Tibial nerve (tissue), 4 donors: ENCODE measurements around the gene TUBB1.
A peak's percentile ranks its signal among the peaks of the same experiment; 100 is the strongest.

Source experiments
- EP300 ChIP-seq, 2 donors: sonication (generic); formaldehyde crosslinking; IDR thresholded peaks; one replicate each; pipeline ENCODE4 v1.6.1; 2017; ENCODE audit warnings: antibody characterized with exemption in 2 of 2, mild to moderate bottlenecking in 1 of 2
- POLR2A ChIP-seq, 2 donors: fragments of 450-650 bp; IDR thresholded peaks; one replicate each; pipeline ENCODE4 v1.6.1; 2017; ENCODE audit warnings: antibody characterized with exemption in 2 of 2, mild to moderate bottlenecking in 2 of 2, moderate library complexity in 2 of 2
- TF ChIP-seq, protein P1 (sequence below), 5 experiments: fragments of 200-600 bp in 3 of 5; fragments of 450-650 bp in 2 of 5; sonication (generic) in 3 of 5; IDR thresholded peaks; one replicate each; pipeline ENCODE4 v1.5.1; 2016 to 2019; ENCODE audit warnings: antibody characterized with exemption in 5 of 5, mild to moderate bottlenecking in 3 of 5, moderate library complexity in 2 of 5

DNA sequence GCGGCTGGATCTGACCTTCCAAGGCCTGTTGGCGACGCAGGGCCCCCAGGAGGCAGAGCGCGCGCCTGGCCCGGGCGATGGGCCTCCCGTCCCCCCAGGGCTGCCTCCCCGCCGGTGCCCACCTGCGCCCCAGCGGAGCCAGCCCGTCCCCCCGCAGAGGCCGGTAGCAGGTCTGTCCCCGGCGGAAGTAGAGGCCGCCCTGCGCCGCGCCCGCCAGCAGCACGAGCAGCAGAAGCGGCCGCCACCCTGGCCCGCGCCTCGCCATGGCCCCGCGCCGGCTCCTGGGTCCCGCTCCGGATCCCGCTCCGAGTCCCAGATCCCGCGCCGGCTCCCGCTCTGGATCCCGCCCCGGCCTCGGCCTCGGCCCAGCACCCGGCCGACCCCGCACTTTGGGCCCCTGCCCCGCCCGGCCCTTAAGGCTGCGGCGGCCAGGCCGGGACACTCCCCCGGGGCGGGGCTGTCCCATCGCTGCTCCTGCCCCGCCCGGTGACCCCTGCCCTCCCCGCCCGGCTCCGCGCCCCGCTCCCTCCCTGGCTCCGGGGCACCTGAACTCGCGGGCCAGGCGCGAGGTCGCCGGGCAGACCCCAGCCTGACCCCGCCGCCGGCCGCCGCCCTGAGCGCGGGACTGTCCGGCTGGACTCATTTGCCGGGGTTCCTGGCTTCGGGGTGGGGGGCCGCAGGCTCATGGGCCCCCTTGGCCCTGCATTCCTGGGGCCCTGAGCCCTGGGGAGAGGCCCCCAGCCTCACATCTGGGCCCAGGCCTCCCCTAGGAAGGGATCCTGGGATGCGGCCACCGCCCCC, 12.2 kb upstream of the TUBB1 start, which contains the start of gene CTSZ:
- TF ChIP-seq POLR2A (IDR thresholded peaks at IDR 0.05) = peak in 1 of 2 donors; percentile 39
- TF ChIP-seq, protein P1, sequence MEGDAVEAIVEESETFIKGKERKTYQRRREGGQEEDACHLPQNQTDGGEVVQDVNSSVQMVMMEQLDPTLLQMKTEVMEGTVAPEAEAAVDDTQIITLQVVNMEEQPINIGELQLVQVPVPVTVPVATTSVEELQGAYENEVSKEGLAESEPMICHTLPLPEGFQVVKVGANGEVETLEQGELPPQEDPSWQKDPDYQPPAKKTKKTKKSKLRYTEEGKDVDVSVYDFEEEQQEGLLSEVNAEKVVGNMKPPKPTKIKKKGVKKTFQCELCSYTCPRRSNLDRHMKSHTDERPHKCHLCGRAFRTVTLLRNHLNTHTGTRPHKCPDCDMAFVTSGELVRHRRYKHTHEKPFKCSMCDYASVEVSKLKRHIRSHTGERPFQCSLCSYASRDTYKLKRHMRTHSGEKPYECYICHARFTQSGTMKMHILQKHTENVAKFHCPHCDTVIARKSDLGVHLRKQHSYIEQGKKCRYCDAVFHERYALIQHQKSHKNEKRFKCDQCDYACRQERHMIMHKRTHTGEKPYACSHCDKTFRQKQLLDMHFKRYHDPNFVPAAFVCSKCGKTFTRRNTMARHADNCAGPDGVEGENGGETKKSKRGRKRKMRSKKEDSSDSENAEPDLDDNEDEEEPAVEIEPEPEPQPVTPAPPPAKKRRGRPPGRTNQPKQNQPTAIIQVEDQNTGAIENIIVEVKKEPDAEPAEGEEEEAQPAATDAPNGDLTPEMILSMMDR (IDR thresholded peaks at IDR 0.05) = peak in 1 of 5 experiments; percentile 9
- no peak for TF ChIP-seq EP300 (IDR thresholded peaks at IDR 0.05)
